Measurements from ENCODE around the gene FBN1. TPM values are rescaled to one million over a fixed set of nuclear protein-coding genes. Genes with fewer than 3 reads are reported as not detected.

Gene FBN1
- total RNA-seq, 2 donors from 2014 or later, result 258 to 300 TPM

GRCh38 chr15:48554112-48554511 is 91.4 kb downstream of the FBN1 start:
- Histone ChIP-seq H3K36me3 (no peaks in the 10 kb centered on the region), H3K27ac (no peak overlapping the region), H3K4me3 (no peak overlapping the region), H3K9me3 (no peaks in the 10 kb centered on the region), H3K27me3 (replicated peaks; ENCODE audit: insufficient read depth) (no peaks in the 10 kb centered on the region), H3K4me1 (ENCODE audit: control insufficient read depth in 1 of 2, low read depth in 2 of 2) (peaks cover 25 to 40% of the 10 kb centered on the region in 2 donors)
- no peak for TF ChIP-seq CTCF (IDR thresholded peaks at IDR 0.05)
- ATAC-seq (ENCODE audit: insufficient number of reproducible peaks, low FRiP score, low read depth) (no peak), DNase-seq (ENCODE audit: low spot score) (no peak)

GRCh38 chr15:48553559-48553958 is 92.0 kb downstream of the FBN1 start:
- Histone ChIP-seq H3K27ac (no peak overlapping the region), H3K4me1 (ENCODE audit: control insufficient read depth in 1 of 2, low read depth in 2 of 2) (peaks cover 20 to 39% of the 10 kb centered on the region in 2 donors), H3K9me3 (no peaks in the 10 kb centered on the region), H3K27me3 (replicated peaks; ENCODE audit: insufficient read depth) (no peaks in the 10 kb centered on the region), H3K4me3 (no peak overlapping the region), H3K36me3 (no peaks in the 10 kb centered on the region)
- no peak for DNase-seq (ENCODE audit: low spot score)
- no peak for ATAC-seq (ENCODE audit: insufficient number of reproducible peaks, low FRiP score, low read depth)
- TF ChIP-seq CTCF (IDR thresholded peaks at IDR 0.05), result no peak

- no peak for TF ChIP-seq CTCF (IDR thresholded peaks at IDR 0.05)
- no peak for ATAC-seq (ENCODE audit: insufficient number of reproducible peaks, low FRiP score, low read depth)
- no peak for DNase-seq (ENCODE audit: low spot score)
These were observed 94.5 kb downstream of the FBN1 start for GRCh38 chr15:48550822-48551525.

GRCh38 chr15:48548455-48548854 is 97.1 kb downstream of the FBN1 start:
- H3K27ac ChIP-seq, result no peak overlapping the region
- no peaks in the 10 kb centered on the region for H3K36me3 ChIP-seq
- H3K4me3 ChIP-seq, result no peak overlapping the region
- DNase-seq (ENCODE audit: low spot score) (no peak), ATAC-seq (ENCODE audit: insufficient number of reproducible peaks, low FRiP score, low read depth) (no peak)
- no peaks in the 10 kb centered on the region for H3K27me3 ChIP-seq (replicated peaks; ENCODE audit: insufficient read depth)
- no peaks in the 10 kb centered on the region for H3K9me3 ChIP-seq
- TF ChIP-seq CTCF (IDR thresholded peaks at IDR 0.05), result no peak
- H3K4me1 ChIP-seq (ENCODE audit: control insufficient read depth in 1 of 2, low read depth in 2 of 2), result peaks cover 10 to 34% of the 10 kb centered on the region in 2 donors

More at GRCh38 chr15:48550822-48551525, 94.5 kb downstream of the FBN1 start:
- Histone ChIP-seq H3K27me3 (replicated peaks; ENCODE audit: insufficient read depth) (no peaks in the 10 kb centered on the region), H3K4me1 (ENCODE audit: control insufficient read depth in 1 of 2, low read depth in 2 of 2) (peaks cover 10 to 39% of the 10 kb centered on the region in 2 donors), H3K27ac (no peak overlapping the region), H3K9me3 (no peaks in the 10 kb centered on the region), H3K4me3 (no peak overlapping the region), H3K36me3 (no peaks in the 10 kb centered on the region)

GRCh38 chr15:48547286-48547685 is 98.2 kb downstream of the FBN1 start:
- no peak for ATAC-seq (ENCODE audit: insufficient number of reproducible peaks, low FRiP score, low read depth)
- no peak for DNase-seq (ENCODE audit: low spot score)
- no peaks in the 10 kb centered on the region for H3K36me3 ChIP-seq
- peak overlapping the region in 1 of 2 donors; percentile 7 for H3K27ac ChIP-seq
- no peaks in the 10 kb centered on the region for H3K9me3 ChIP-seq
- peaks cover 12 to 39% of the 10 kb centered on the region in 2 donors for H3K4me1 ChIP-seq (ENCODE audit: control insufficient read depth in 1 of 2, low read depth in 2 of 2)
- TF ChIP-seq CTCF (IDR thresholded peaks at IDR 0.05), result no peak
- H3K4me3 ChIP-seq, result no peak overlapping the region
- no peaks in the 10 kb centered on the region for H3K27me3 ChIP-seq (replicated peaks; ENCODE audit: insufficient read depth)
